Thymus (tissue), 11 donors: ENCODE data around the gene CDK8. TPM values are rescaled to one million over a fixed set of nuclear protein-coding genes. Genes with fewer than 3 reads are reported as not detected.

Source experiments
- DNase-seq, 9 donors: peaks; one replicate each; pipeline ENCODE4 v3.0.0-alpha.2; 2013; ENCODE audit warnings: low spot score in 9 of 9, low read depth in 6 of 9, missing footprints in 1 of 9
- H3K27ac ChIP-seq, 2 donors: one replicate each; pipeline ENCODE4 v1.5.1; 2013; ENCODE audit warnings: control low read depth in 1 of 2, low read depth in 1 of 2, low read length in 1 of 2, mild to moderate bottlenecking in 1 of 2, moderate library complexity in 1 of 2
- H3K27me3 ChIP-seq, 2 donors: one replicate each; pipeline ENCODE4 v1.5.1; 2013; ENCODE audit warnings: low read length in 1 of 2; ENCODE audit not compliant: control insufficient read depth in 2 of 2, insufficient read depth in 1 of 2
- H3K36me3 ChIP-seq, 2 donors: one replicate each; pipeline ENCODE4 v1.5.1; 2013; ENCODE audit warnings: low read length in 1 of 2, mild to moderate bottlenecking in 1 of 2, moderate library complexity in 1 of 2; ENCODE audit not compliant: control insufficient read depth in 2 of 2, insufficient read depth in 2 of 2
- H3K4me1 ChIP-seq, 2 donors: one replicate each; pipeline ENCODE4 v1.5.1; 2013; ENCODE audit warnings: low read length in 2 of 2; ENCODE audit not compliant: control insufficient read depth in 2 of 2, insufficient read depth in 2 of 2
- H3K4me3 ChIP-seq, 2 donors: one replicate each; pipeline ENCODE4 v1.5.1; 2013; ENCODE audit warnings: low read length in 2 of 2, control low read depth in 1 of 2, mild to moderate bottlenecking in 1 of 2
- H3K9me3 ChIP-seq, 2 donors: one replicate each; pipeline ENCODE4 v1.5.1; 2013; ENCODE audit warnings: low read length in 1 of 2, mild to moderate bottlenecking in 1 of 2; ENCODE audit not compliant: control insufficient read depth in 2 of 2, insufficient read depth in 1 of 2
- WGBS: extraction: QIAGEN DNeasy Blood & Tissue Kit; methylation state at CpG from one replicate; pipeline ENCODE4 v1.1.7; 2013; 5-methylcytosine and 5-hydroxymethylcytosine counted together
- polyA plus RNA-seq: library from polyadenylated mRNA; stranded (reverse); fragments of 200-250 nt; gene quantifications from one replicate; pipeline ENCODE4 v1.2.3, GENCODE V29; 2013
- total RNA-seq: library from RNA; stranded (reverse); fragments of 120-200 nt; gene quantifications from one replicate; pipeline ENCODE4 v1.2.4, GENCODE V29; 2013
- donor health status: healthy.

Gene CDK8
- total and polyA plus RNA-seq, 2 donors: 12.0 to 23.8 TPM

DNA sequence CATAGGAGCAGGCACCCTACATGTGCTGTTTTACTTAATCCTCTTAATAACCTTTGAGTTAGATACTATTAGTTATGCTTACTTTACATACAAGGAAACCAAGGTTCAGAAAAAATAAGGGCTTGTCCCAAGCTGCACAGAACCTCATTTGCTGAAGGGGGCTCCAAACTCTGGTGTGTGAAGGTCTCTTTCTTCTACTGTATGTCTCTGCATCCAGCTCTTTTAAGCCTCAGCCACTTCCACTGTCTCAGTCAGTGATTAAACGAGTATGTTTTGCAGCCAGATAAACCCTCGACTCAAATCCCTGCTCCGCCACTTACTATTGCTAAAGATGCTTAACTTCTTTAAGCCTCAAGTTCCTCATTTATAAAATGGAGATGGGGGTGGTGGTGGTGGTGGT is 191.2 kb downstream of the CDK8 start:
- whole genome bisulfite sequencing: 87% methylated on average over 3 of the region's 3 CpGs

DNA sequence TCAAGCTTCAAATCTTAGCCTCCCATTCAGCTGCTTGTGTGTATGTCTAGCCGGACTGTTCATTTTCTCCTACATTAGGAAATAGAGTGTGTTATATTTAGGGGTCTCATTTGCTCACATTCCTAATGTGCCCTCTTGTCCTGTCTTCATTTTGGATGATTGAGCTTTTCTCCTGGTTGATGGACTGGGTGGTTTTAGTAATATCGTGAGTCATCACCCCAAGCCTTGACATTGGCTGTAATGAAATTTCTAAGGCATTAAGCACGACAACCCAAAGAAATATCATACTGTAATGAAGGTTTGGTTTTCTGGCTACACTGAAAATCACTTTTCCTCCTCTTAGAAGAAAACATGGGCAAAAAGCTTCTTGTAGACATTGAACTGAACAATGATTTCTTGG is 192.8 kb downstream of the CDK8 start:
- 97% methylated on average over 3 of the region's 3 CpGs for WGBS
- Histone ChIP-seq H3K4me3 (no peak overlapping the region), H3K9me3 (no peaks in the 10 kb centered on the region), H3K27me3 (no peaks in the 10 kb centered on the region), H3K27ac (no peak overlapping the region), H3K36me3 (no peaks in the 10 kb centered on the region), H3K4me1 (no peaks in the 10 kb centered on the region)
- DNase-seq: no peak

More for the DNA sequence above, 191.2 kb downstream of the CDK8 start:
- Histone ChIP-seq H3K27me3 (no peaks in the 10 kb centered on the region), H3K36me3 (no peaks in the 10 kb centered on the region), H3K4me1 (no peaks in the 10 kb centered on the region), H3K4me3 (no peak overlapping the region), H3K27ac (no peak overlapping the region), H3K9me3 (no peaks in the 10 kb centered on the region)
- no peak for DNase-seq

DNA sequence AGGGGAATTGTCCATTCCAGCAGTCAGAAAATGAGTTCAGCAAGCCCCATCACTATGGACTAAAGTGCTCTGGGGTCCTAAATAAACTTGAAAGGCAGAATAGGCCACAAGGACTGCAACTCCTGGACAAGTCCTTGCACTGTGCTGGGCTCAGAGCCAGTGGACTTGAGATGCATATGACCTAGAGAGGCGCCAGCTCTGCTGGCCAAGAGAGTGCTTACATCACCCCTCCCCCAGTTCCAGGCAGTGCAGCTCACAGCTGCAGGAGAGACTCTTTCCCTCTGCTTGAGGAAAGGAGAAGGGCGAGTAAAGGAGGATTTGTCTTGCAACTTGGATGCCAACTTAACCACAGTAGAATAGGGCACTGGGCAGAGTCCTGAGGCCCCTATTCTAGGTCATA is 194.1 kb downstream of the CDK8 start:
- DNase-seq: no peak
- no peaks in the 10 kb centered on the region for H3K9me3 ChIP-seq
- no peaks in the 10 kb centered on the region for H3K36me3 ChIP-seq
- 92% methylated on average over 2 of the region's 2 CpGs for WGBS
- no peak overlapping the region for H3K4me3 ChIP-seq
- no peaks in the 10 kb centered on the region for H3K27me3 ChIP-seq
- no peak overlapping the region for H3K27ac ChIP-seq
- H3K4me1 ChIP-seq: no peaks in the 10 kb centered on the region

DNA sequence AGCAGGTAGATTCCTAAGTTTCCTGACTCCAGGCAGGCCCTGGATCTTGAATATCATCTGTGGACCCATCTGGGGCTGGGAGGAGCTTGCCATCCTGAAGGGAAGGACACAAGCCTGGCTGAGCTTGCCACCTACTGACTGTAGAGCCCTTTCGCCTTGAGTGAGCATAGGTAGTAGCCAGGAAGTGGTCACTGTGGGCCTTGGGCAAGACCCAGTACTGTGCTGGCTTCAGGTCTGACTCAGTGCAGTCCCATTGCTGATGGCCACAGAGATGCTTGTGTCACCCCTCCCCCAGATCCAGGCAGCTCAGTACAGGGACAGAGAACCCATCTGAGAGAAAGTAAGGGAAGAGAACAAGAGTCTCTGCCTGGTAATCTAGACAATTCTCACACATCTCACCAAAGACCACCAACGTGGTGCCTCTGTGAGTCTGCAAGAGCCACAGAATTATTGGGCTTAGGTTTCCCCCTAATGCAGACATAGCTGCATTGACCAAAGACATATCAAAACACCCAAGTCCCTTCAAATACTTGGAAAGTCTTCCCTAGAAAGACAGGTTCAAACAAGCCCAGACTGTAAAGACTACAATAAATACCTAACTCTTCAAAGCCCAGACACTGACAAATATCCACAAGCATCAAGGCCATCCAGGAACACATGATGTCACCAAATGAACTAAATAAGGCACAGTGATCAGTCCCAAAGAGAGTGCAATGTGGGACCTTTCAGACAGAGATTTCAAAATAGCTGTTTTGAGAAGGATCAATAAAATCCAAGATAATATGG is 195.3 kb downstream of the CDK8 start:
- Histone ChIP-seq H3K4me3 (no peak overlapping the region), H3K9me3 (no peaks in the 10 kb centered on the region), H3K36me3 (no peaks in the 10 kb centered on the region), H3K27ac (no peak overlapping the region), H3K27me3 (no peaks in the 10 kb centered on the region), H3K4me1 (no peaks in the 10 kb centered on the region)
- DNase-seq: no peak
- 84% methylated on average over 2 of the region's 2 CpGs for WGBS

Other genes with a start within 250 kb of the CDK8 start
- 9.0 TPM for gene SHISA2, start 202.1 kb upstream of the CDK8 start, total RNA-seq
- gene SHISA2, start 202.1 kb upstream of the CDK8 start, polyA plus RNA-seq: 7.1 TPM
- gene RNF6, start 31.8 kb upstream of the CDK8 start, total RNA-seq: 40.7 TPM
- gene RNF6, start 31.8 kb upstream of the CDK8 start, polyA plus RNA-seq: 29.9 TPM